CD4-positive, alpha-beta memory T cell (primary cell): ENCODE results near the gene SRPK2. TPM values are rescaled to one million over a fixed set of nuclear protein-coding genes. Genes with fewer than 3 reads are reported as not detected.
A peak's percentile ranks its signal among the peaks of the same experiment; 100 is the strongest.

Experiments
- CTCF ChIA-PET: fragments of 350-600 bp; sonication (Branson Sonifier 250); formaldehyde crosslinking; loops from one replicate; lab custom pipeline; 2021; ENCODE audit warnings: inconsistent platforms; ENCODE audit not compliant: partially characterized antibody; lab: Charles Lee
- POLR2A ChIA-PET: fragments of 350-600 bp; sonication (Branson Sonifier 250); formaldehyde crosslinking; loops from one replicate; lab custom pipeline; 2021; ENCODE audit not compliant: partially characterized antibody; lab: Charles Lee
- DNase-seq, 5 donors: peaks; one replicate each; pipeline versions ENCODE4 v3.0.0 to v3.0.0-alpha.2; 2020 to 2022; ENCODE audit warnings: mixed read lengths in 1 of 5
- H3K27ac ChIP-seq: one replicate; pipeline ENCODE4 v1.7.0; 2013; ENCODE audit warnings: low read depth, low read length
- H3K27me3 ChIP-seq: 2 replicates; pipeline ENCODE4 v1.7.0; 2013; ENCODE audit warnings: mild to moderate bottlenecking, low read length, moderate library complexity; ENCODE audit not compliant: insufficient read depth
- H3K36me3 ChIP-seq: 2 replicates; pipeline ENCODE4 v1.7.0; 2013; ENCODE audit warnings: mild to moderate bottlenecking, low read length, moderate library complexity; ENCODE audit not compliant: insufficient read depth
- H3K4me1 ChIP-seq: 2 replicates; pipeline ENCODE4 v1.7.0; 2013; ENCODE audit warnings: mild to moderate bottlenecking, low read length, moderate library complexity; ENCODE audit not compliant: insufficient read depth
- H3K4me3 ChIP-seq, 2 donors: one replicate each; pipeline ENCODE4 v1.7.0; 2013; ENCODE audit warnings: low read length in 2 of 2, mild to moderate bottlenecking in 1 of 2
- H3K9me3 ChIP-seq, 2 donors: one replicate each; pipeline ENCODE4 v1.7.0; 2013; ENCODE audit warnings: low read length in 2 of 2, control low read depth in 1 of 2; ENCODE audit not compliant: control insufficient read depth in 1 of 2
- H3K27ac Mint-ChIP-seq, 7 donors: one replicate each; pipeline ENCODE4 v1.8.0; 2020 to 2021; ENCODE audit warnings: mixed read lengths in 7 of 7, mild to moderate bottlenecking in 6 of 7, inconsistent platforms in 3 of 7, moderate library complexity in 3 of 7
- H3K27me3 Mint-ChIP-seq, 2 donors: one replicate each; pipeline ENCODE4 v1.8.0; 2020 to 2021; ENCODE audit warnings: mixed read lengths in 2 of 2
- H3K36me3 Mint-ChIP-seq, 2 donors: one replicate each; pipeline ENCODE4 v1.8.0; 2020 to 2021; ENCODE audit warnings: mixed read lengths in 2 of 2, inconsistent platforms in 1 of 2, mild to moderate bottlenecking in 1 of 2
- H3K4me1 Mint-ChIP-seq, 4 donors: one replicate each; pipeline ENCODE4 v1.8.0; 2020 to 2021; ENCODE audit warnings: mixed read lengths in 4 of 4, mild to moderate bottlenecking in 1 of 4
- H3K4me3 Mint-ChIP-seq, 8 donors: one replicate each; pipeline ENCODE4 v1.8.0; 2020 to 2021; ENCODE audit warnings: mixed read lengths in 8 of 8, mild to moderate bottlenecking in 7 of 8, moderate library complexity in 6 of 8, inconsistent platforms in 3 of 8
- H3K9me3 Mint-ChIP-seq, 8 donors: one replicate each; pipeline ENCODE4 v1.8.0; 2020 to 2021; ENCODE audit warnings: mixed read lengths in 8 of 8, mild to moderate bottlenecking in 5 of 8, inconsistent platforms in 3 of 8, moderate library complexity in 1 of 8
- intact Hi-C: fragments of 100-400 bp; cut with micrococcal nuclease; formaldehyde crosslinking; loops from one replicate; pipeline ENCODE4 v1.15.1; 2023
- polyA plus RNA-seq, 2 donors: library from polyadenylated mRNA; unstranded; fragments of 300-500 nt; fragmentation: Illumina TruSeq; gene quantifications; one replicate each; pipeline ENCODE4 v1.2.3, GENCODE V29; 2021
- total RNA-seq, 2 experiments: library from RNA; stranded (reverse); gene quantifications; one replicate each; pipeline ENCODE4 v1.2.3, GENCODE V29; 2021

Gene SRPK2
- total and polyA plus RNA-seq, 4 experiments from 2014 or later: 36.0 to 55.2 (median 51.7) TPM

DNA sequence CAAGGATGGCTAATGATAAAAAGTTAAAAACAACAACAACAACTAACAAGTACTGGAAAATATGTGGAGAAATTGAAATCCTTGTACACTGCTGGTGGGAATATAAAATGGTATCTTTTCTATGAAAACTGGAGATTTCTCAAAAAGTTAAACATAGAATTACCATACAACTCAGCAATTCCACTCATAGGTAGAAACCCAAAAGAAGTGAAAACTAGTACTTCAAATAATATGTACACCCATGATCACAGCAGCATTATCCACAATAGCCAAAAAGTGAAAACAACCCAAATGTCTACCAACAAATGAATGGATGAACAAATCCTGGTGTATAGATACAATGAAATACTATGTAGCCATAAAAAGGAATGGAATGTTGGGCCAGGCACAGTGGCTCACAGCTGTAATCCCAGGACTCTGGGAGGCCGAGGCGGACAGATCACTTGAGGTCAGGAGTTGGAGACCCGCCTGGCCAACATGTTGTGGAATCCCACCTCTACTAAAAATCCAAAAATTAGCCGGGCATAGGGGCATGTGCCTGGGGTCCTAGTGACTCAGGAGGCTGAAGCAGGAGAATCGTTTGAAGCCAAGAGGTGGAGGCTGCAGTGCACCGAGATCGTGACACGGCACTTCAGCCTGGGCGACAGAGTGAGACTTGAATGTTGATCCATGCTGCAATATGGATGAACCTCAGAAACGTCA lies 66.8 kb downstream of the SRPK2 start:
- Mint-ChIP-seq H3K4me1 (peaks cover 28 to 63% (median 45%) of the 10 kb centered on the region in 4 donors), H3K4me3 (no peak overlapping the region), H3K27me3 (no peaks in the 10 kb centered on the region), H3K36me3 (peaks cover 5 to 20% of the 10 kb centered on the region in 2 donors), H3K9me3 (no peaks in the 10 kb centered on the region), H3K27ac (peak overlapping the region in 2 of 7 donors; percentile 38 to 59)
- no peaks in the 10 kb centered on the region for H3K4me1 ChIP-seq
- CTCF ChIA-PET: interaction anchor here (1.3 kb wide), 1 partner anchor 18 kb away, joined by 3 read pairs; no protein-coding TSS in a partner anchor
- POLR2A ChIA-PET: interaction anchor here (1.0 kb wide), 1 partner anchor 54 kb away, joined by 3 read pairs; no protein-coding TSS in a partner anchor
- H3K4me3 ChIP-seq: no peak overlapping the region
- H3K27ac ChIP-seq: no peak overlapping the region
- no peak for DNase-seq
- no peaks in the 10 kb centered on the region for H3K9me3 ChIP-seq
- H3K27me3 ChIP-seq: no peaks in the 10 kb centered on the region
- intact Hi-C loops: no loop called here
- H3K36me3 ChIP-seq: no peaks in the 10 kb centered on the region

DNA sequence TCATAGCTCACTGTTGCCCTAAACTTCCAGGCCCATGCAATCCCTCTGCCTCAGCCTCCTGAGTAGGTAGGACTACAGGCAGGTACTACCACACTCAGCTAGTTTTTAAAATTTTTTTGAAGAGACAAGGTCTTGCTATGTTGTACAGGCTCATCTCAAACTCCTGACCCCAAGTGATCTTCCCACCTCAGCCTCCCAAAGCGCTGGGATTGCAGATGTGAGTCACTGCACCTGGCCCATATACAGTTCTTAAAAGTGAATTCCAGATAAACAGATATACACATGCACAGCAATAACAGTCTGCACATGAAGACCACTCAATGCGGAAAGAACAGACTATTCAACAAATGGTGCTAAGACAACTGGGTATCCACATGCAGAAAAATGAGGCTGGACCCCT lies 67.8 kb downstream of the SRPK2 start:
- CTCF ChIA-PET: interaction anchor here (0.5 to 1.8 kb wide), 3 partner anchors 15 to 204 kb away, joined by 3 to 4 read pairs (median 3); no protein-coding TSS in a partner anchor
- H3K27me3 Mint-ChIP-seq: no peaks in the 10 kb centered on the region
- intact Hi-C loops: no loop called here

DNA sequence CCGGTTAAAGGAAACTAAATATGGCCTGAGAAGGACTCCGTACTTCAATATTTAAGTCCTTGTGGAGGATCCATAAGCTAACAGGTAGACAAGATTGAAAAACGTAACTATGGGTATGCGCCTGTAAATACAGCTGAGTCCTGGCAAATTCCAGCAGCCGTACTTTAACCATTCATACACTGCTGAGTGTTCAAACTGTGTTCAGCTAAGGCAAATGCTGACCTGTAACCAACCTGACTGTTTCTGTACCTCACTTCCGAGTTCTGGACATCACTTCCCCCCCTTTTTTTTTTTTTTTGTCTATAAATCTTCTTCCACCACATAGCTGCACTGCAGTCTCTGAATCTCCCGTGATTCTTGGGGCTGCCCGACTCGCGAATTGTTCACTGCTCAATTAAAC lies 69.1 kb downstream of the SRPK2 start:
- H3K9me3 ChIP-seq: no peaks in the 10 kb centered on the region
- no peak overlapping the region for H3K4me3 ChIP-seq
- intact Hi-C loops: no loop called here
- no peaks in the 10 kb centered on the region for H3K27me3 ChIP-seq
- Mint-ChIP-seq H3K27ac (no peak overlapping the region), H3K9me3 (no peaks in the 10 kb centered on the region), H3K27me3 (no peaks in the 10 kb centered on the region), H3K4me1 (peaks cover 29 to 64% (median 42%) of the 10 kb centered on the region in 4 donors), H3K36me3 (peaks cover 5 to 20% of the 10 kb centered on the region in 2 donors), H3K4me3 (no peak overlapping the region)
- ChIA-PET POLR2A (no interaction called here), CTCF (interaction anchor here (0.6 to 1.8 kb wide), 3 partner anchors 22 to 264 kb away, joined by 3 to 4 read pairs (median 4); no protein-coding TSS in a partner anchor)
- no peaks in the 10 kb centered on the region for H3K36me3 ChIP-seq
- H3K27ac ChIP-seq: no peak overlapping the region
- DNase-seq: no peak
- no peaks in the 10 kb centered on the region for H3K4me1 ChIP-seq

More for the DNA sequence above, 67.8 kb downstream of the SRPK2 start:
- POLR2A ChIA-PET: no interaction called here
- H3K4me1 Mint-ChIP-seq: peaks cover 25 to 63% (median 46%) of the 10 kb centered on the region in 4 donors
- no peak overlapping the region for H3K4me3 ChIP-seq
- H3K9me3 Mint-ChIP-seq: no peaks in the 10 kb centered on the region
- H3K36me3 ChIP-seq: no peaks in the 10 kb centered on the region
- H3K4me3 Mint-ChIP-seq: no peak overlapping the region
- DNase-seq: no peak
- H3K9me3 ChIP-seq: no peaks in the 10 kb centered on the region
- peak overlapping the region in 1 of 7 donors; percentile 20 for H3K27ac Mint-ChIP-seq
- H3K4me1 ChIP-seq: no peaks in the 10 kb centered on the region
- peaks cover 5 to 20% of the 10 kb centered on the region in 2 donors for H3K36me3 Mint-ChIP-seq
- H3K27ac ChIP-seq: no peak overlapping the region
- no peaks in the 10 kb centered on the region for H3K27me3 ChIP-seq

DNA sequence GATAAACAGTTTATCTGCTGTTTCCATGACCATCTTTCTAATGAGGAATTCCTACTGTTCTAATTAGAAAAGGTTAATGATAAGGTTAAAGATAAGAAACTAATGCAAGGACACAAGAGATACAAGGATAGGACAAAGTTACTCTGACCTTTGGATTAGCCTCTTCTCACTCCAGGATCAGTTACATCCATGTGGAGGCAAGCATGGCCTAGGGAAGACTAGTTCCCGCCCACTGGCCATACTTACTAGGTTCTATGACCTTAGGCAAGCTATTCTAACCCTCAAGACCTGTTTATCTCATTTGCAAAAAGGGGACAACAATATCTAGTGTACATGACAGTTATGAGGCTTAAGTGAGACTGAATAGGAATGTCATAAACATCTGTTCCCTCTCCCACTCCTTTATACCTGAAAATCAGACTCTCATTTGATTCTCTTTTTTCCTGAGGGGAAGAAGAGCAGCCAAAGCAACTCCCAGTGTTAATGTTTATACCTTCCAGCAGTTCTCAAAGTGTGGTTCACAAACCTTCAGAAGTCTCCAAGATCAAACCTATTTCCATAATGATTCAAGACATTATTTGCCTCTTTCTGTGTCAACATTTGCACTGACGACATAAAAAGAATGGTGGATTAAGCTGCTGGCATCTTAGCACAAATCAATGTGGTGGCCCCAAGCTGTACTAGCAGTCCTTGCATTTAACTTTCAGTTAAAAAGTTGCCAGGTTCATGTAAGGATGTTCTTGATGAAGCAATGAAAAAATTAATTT lies 72.0 kb downstream of the SRPK2 start:
- Histone ChIP-seq H3K36me3 (no peaks in the 10 kb centered on the region), H3K9me3 (no peaks in the 10 kb centered on the region), H3K27me3 (no peaks in the 10 kb centered on the region), H3K4me1 (no peaks in the 10 kb centered on the region), H3K27ac (no peak overlapping the region), H3K4me3 (no peak overlapping the region)
- no peak overlapping the region for H3K4me3 Mint-ChIP-seq
- DNase-seq: no peak
- H3K36me3 Mint-ChIP-seq: peaks cover 0 to 8% of the 10 kb centered on the region in 2 donors
- H3K4me1 Mint-ChIP-seq: peaks cover 23 to 49% (median 29%) of the 10 kb centered on the region in 4 donors
- POLR2A ChIA-PET: no interaction called here
- H3K27me3 Mint-ChIP-seq: no peaks in the 10 kb centered on the region
- peak overlapping the region in 2 of 7 donors; percentile 41 to 79 for H3K27ac Mint-ChIP-seq
- no peaks in the 10 kb centered on the region for H3K9me3 Mint-ChIP-seq
- intact Hi-C loops: no loop called here
- CTCF ChIA-PET: interaction anchor here (1.0 kb wide), 1 partner anchor 18 kb away, joined by 3 read pairs; no protein-coding TSS in a partner anchor

DNA sequence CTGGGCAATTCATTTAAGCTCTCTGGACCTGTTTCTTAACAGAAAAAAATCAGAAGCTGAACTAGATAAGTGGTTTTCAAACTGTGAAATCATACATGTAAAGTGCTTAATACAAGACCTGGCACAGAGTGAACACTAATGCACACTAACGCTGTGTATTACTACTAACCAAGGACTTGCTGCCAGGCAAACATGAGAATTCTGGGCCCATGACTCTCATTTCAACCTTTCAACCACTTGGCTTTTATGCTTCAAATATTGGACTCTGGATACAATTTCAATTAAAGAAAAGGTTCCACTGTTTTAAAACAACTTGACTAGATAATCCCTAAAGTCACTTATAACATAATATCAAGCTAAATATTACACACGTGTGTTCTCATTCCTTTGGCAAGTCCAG lies 73.4 kb downstream of the SRPK2 start:
- intact Hi-C loops: no loop called here
- Mint-ChIP-seq H3K9me3 (no peaks in the 10 kb centered on the region), H3K27ac (no peak overlapping the region), H3K27me3 (no peaks in the 10 kb centered on the region), H3K4me3 (no peak overlapping the region), H3K4me1 (peaks cover 21 to 42% (median 25%) of the 10 kb centered on the region in 4 donors), H3K36me3 (no peaks in the 10 kb centered on the region)
- H3K36me3 ChIP-seq: no peaks in the 10 kb centered on the region
- H3K27me3 ChIP-seq: no peaks in the 10 kb centered on the region
- H3K27ac ChIP-seq: no peak overlapping the region
- POLR2A ChIA-PET: no interaction called here
- DNase-seq: no peak
- H3K4me3 ChIP-seq: no peak overlapping the region
- peaks cover 4% of the 10 kb centered on the region for H3K4me1 ChIP-seq
- CTCF ChIA-PET: no interaction called here
- no peaks in the 10 kb centered on the region for H3K9me3 ChIP-seq

DNA sequence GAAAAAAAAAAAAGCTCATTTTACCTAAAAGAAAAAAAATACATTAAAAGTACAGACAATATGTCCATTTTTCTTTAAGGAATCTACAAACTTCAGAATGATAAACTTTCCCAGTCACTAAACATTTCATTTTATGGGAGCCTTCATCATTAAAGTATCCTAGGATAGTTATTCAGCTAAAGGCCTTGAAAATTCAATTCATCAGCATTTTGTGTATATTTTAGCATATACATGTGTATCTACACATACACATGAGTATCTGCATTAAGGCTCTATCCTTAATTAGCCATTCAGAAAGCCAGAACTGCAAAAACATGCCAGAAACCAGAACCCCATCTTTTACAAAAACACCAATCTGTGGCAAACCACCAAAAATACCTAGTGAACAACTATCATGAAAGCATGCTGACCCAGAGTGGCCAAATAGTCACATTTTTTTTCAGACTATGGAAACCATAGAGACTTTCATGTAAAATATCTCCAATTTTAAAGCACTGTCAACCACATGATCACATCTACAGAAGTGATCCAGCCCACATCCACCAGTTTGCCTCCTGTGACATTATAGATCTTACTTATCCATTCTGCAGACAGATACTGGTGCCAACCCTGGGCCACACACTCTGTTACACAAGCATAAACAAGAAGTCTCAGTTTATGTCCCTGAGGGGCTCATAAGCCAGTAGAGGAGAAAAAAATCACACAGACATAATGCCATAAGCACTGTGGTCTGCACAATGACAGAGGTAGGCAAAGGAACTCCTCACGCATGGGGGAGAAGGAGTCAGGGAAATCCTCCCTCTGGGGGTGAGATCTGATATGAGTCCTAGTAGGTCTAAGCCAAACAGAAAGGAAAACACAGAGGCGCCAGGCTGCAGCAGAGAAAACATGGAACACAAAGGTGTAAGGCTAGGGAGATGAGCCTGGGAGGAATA lies 79.2 kb downstream of the SRPK2 start:
- Histone ChIP-seq H3K27me3 (no peaks in the 10 kb centered on the region), H3K27ac (no peak overlapping the region), H3K36me3 (no peaks in the 10 kb centered on the region), H3K4me3 (no peak overlapping the region), H3K4me1 (peaks cover 60% of the 10 kb centered on the region), H3K9me3 (no peaks in the 10 kb centered on the region)
- intact Hi-C loops: no loop called here
- Mint-ChIP-seq H3K4me1 (peaks cover 46 to 61% (median 53%) of the 10 kb centered on the region in 4 donors), H3K27ac (peak overlapping the region in 4 of 7 donors; percentile 0 to 28 (median 13)), H3K27me3 (no peaks in the 10 kb centered on the region), H3K9me3 (no peaks in the 10 kb centered on the region), H3K36me3 (no peaks in the 10 kb centered on the region), H3K4me3 (peak overlapping the region in 5 of 8 donors; percentile 11 to 39 (median 27))
- peak in 1 of 5 donors; percentile 39 for DNase-seq
- CTCF ChIA-PET: interaction anchor here (0.6 to 1.7 kb wide), 3 partner anchors 17 to 43 kb away, joined by 3 to 4 read pairs (median 3); no protein-coding TSS in a partner anchor
- POLR2A ChIA-PET: interaction anchor here (1.0 to 2.0 kb wide), 2 partner anchors 43 to 118 kb away, joined by 3 to 5 read pairs; no protein-coding TSS in a partner anchor
